GM12872 (cell line): Measurements from ENCODE around the gene ZBTB22.

Experiments used
- TF ChIP-seq, protein P1 (sequence below): IDR thresholded peaks from 3 replicates; pipeline ENCODE4 v1.5.1; 2011; ENCODE audit warnings: low read depth, mild to moderate bottlenecking, low read length, moderate library complexity; ENCODE audit not compliant: insufficient read depth

ZBTB22 gene, protein sequence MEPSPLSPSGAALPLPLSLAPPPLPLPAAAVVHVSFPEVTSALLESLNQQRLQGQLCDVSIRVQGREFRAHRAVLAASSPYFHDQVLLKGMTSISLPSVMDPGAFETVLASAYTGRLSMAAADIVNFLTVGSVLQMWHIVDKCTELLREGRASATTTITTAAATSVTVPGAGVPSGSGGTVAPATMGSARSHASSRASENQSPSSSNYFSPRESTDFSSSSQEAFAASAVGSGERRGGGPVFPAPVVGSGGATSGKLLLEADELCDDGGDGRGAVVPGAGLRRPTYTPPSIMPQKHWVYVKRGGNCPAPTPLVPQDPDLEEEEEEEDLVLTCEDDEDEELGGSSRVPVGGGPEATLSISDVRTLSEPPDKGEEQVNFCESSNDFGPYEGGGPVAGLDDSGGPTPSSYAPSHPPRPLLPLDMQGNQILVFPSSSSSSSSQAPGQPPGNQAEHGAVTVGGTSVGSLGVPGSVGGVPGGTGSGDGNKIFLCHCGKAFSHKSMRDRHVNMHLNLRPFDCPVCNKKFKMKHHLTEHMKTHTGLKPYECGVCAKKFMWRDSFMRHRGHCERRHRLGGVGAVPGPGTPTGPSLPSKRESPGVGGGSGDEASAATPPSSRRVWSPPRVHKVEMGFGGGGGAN

DNA sequence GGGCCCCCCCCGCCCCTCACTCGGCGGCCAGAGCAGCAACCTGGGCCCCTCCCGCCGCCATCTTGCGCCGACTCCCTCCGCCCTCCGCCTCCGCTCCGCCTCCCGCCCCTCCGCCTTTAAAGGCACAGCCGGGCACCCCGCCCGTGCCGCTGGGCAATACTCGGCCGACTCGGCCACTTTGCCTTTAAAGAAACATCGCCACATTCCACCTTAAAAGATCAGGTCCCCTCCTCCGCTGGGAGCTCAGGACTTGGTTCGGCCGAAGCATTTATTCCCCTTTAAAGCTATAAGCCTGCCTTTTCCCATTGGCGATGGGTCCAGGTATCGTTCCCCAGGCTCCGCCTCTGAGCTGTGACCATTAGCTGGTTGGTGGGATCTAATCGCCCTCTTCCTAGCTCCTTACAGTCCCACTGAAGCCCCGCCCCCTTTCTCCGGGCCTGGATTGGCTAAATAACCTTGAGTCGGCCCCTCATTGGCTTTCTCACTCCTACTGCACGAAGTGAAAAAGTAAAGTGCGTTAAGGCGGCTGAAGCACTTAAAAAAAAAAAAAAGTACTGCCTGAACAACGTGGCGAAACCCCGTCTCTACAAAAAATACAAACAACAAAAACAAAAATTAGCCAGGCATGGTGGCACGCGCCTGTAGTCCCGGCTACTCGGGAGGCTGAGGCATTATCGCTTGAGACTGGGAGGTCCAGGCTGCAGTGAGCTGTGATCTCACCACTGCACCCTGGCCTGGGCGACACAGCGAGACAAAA lies at the start of gene ZBTB22:
TSS of gene ZBTB22 (minus strand) at position 76 of the 757 bp plus-strand sequence. CDS start 828 bp downstream, outside the sequence.
- TF ChIP-seq, protein P1, sequence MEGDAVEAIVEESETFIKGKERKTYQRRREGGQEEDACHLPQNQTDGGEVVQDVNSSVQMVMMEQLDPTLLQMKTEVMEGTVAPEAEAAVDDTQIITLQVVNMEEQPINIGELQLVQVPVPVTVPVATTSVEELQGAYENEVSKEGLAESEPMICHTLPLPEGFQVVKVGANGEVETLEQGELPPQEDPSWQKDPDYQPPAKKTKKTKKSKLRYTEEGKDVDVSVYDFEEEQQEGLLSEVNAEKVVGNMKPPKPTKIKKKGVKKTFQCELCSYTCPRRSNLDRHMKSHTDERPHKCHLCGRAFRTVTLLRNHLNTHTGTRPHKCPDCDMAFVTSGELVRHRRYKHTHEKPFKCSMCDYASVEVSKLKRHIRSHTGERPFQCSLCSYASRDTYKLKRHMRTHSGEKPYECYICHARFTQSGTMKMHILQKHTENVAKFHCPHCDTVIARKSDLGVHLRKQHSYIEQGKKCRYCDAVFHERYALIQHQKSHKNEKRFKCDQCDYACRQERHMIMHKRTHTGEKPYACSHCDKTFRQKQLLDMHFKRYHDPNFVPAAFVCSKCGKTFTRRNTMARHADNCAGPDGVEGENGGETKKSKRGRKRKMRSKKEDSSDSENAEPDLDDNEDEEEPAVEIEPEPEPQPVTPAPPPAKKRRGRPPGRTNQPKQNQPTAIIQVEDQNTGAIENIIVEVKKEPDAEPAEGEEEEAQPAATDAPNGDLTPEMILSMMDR = no peak

DNA sequence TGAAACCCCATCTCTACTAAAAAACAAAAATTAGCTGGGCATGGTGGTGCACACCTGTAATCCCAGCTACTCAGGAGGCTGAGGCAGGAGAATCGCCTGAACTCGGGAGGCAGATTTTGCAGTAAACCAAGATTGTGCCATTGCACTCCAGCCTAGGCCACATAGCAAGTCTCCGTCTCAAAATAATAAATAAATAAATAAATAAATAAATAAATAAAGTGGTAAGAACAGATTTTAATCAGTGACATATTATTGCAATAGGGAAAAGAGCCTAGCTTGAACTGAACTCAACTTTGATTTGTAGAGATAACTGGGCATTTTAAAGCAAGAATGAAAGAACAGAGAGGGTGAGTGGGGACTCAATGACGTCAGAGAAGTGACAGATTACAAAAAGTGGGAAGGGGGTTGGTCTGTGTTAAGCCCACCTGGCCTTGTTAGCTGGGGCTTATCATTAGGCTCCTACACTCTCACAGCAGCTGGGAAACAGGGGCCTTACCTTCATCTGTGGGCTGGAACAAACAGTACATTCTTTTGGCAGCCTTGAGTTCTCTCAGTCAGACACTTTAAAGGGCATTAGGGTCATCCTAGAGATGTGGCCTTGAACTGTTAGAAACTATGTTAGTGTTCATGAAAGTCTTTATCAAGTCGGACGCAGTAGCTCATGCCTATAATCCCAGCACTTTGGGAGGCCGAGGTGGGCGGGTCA lies 49.6 kb upstream of the ZBTB22 start:
- TF ChIP-seq, protein P1 = no peak

DNA sequence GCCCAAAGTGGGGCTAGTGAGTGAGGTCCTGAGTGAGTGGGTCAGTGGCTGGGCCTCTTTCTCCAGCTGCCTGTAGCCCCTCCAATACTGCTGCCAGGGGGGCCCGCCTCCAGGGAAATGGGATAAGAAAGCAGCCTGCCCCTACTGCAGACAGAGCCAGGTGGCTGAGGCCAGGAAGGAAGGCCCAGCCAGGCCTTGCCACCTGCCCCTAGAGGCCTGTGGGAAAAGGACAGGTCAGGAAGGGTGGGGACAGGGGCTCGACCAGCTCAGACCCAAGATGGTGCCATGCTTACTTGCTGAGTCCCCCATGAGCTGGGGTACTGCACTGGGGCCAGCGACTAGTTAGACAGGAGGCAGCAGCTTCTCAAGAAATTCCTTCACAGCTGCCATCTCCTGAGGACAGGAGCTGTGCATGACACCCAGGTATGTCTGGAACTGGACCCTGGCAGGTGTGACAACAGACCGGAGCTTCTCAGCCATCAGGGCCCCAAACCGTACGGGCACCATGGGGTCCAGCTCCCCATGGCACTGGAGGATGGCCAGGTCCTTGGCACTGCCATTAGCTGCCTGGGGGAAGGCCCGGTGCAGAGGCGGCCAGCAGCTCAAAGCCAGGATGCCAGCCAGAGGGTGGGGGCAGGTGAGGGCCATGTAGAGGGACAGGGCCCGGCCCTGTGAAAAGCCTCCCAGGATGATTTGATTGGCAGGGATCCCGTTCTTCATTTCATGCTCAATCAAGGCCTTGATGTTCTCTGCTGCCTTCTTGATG lies 47.8 kb upstream of the ZBTB22 start:
- TF ChIP-seq, protein P1 = peak; percentile 34; the same call in 1 of the 3 replicates

DNA sequence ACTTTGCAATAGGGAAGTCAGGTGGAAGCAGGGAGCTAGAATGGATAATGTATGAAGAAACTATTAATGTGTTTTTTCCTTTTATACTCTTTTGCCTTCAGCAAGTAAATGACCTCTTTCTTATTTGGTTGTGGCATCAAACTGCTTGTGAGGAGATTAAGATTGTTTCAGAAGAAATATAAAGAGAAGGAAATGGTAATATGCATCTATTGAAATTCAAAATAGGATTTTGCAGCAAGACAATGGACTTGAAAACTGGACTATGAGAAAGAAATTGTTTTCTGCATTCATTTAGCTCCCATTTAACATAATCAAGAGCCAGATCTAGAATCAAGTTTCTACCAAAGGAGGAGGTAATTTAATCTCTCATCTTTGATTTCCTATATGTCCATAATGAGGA lies 41.8 kb upstream of the ZBTB22 start:
- TF ChIP-seq, protein P1 = no peak

DNA sequence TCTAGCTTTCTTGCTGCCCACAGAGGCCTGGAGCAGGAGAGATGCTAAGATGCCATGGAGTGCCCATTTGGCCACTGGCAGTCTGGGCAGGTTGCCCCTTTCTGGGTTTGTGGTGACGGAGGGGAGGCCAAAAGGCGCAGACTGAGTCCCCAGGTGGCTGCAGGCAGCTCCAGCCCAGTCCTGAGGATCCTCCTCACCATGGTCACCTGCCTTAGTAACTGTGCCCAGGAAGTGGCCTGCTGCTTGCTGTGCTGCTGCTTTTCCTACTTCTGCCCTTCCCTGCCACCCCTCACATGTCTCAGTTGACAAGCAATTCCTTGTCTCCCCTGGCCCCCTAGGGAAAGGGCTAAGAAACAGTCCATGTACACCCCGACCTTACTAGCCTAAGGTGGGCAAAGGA lies 38.8 kb upstream of the ZBTB22 start:
- TF ChIP-seq, protein P1 = no peak

DNA sequence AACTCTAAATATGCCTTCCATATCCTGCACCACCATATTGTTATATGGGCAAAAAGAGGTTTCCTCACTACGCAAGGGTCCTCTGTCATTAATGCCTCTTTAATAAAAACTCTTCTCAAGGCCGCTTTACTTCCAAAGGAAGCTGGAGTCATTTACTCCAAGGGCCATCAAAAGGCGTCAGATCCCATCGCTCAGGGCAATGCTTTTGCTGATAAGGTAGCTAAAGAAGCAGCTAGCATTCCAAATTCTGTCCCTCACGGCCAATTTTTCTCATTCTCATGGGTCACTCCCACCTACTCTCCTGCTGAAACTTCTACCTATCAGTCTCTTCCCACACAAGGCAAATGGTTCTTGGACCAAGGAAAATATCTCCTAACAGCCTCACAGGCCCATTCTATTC lies 30.3 kb upstream of the ZBTB22 start:
- TF ChIP-seq, protein P1 = no peak
